A673 (cell line): ENCODE results near the gene LRRC8B. TPM values are rescaled to one million over a fixed set of nuclear protein-coding genes. Genes with fewer than 3 reads are reported as not detected.

Source experiments
- BruUV-seq: library from RNA; stranded (reverse); fragments of 400-500 nt; replicated peaks from 2 replicates; lab custom pipeline; 2021; lab: Mats Ljungman, UMichigan
- CTCF ChIA-PET: fragments of 300-600 bp; sonication (Branson Sonifier 250); formaldehyde crosslinking; loops from one replicate; lab custom pipeline; 2022; ENCODE audit warnings: antibody characterized with exemption; lab: Charles Lee
- POLR2A ChIA-PET: fragments of 300-600 bp; sonication (Branson Sonifier 250); formaldehyde crosslinking; loops from one replicate; lab custom pipeline; 2022; ENCODE audit warnings: antibody characterized with exemption; ENCODE audit not compliant: low non-redundant PET; lab: Charles Lee
- DNase-seq: peaks from one replicate; pipeline ENCODE4 v3.0.0-alpha.2; 2015; ENCODE audit warnings: low spot score
- H3K27ac ChIP-seq: fragments of 200-600 bp; sonication (generic); 2 replicates; pipeline ENCODE4 v1.5.1; 2016; ENCODE audit warnings: mixed run types, low read depth, mild to moderate bottlenecking, mixed read lengths, antibody characterized with exemption, low read length; ENCODE audit not compliant: poor library complexity, severe bottlenecking
- H3K27me3 ChIP-seq: fragments of 200-600 bp; sonication (generic); replicated peaks from 2 replicates; pipeline ENCODE4 v1.6.1; 2017; ENCODE audit warnings: mixed run types, low read depth, mild to moderate bottlenecking, mixed read lengths, antibody characterized with exemption, low read length; ENCODE audit not compliant: insufficient read depth, poor library complexity
- H3K36me3 ChIP-seq: fragments of 200-600 bp; sonication (generic); 2 replicates; pipeline ENCODE4 v1.6.1; 2016; ENCODE audit warnings: mixed run types, mild to moderate bottlenecking, mixed read lengths, antibody characterized with exemption, low read length; ENCODE audit not compliant: insufficient read depth, poor library complexity, severe bottlenecking
- H3K4me1 ChIP-seq: fragments of 200-600 bp; sonication (generic); 2 replicates; pipeline ENCODE4 v1.6.1; 2017; ENCODE audit warnings: mixed run types, mild to moderate bottlenecking, mixed read lengths, antibody characterized with exemption, low read length; ENCODE audit not compliant: insufficient read depth, poor library complexity, severe bottlenecking
- H3K4me3 ChIP-seq: fragments of 200-600 bp; sonication (generic); 2 replicates; pipeline ENCODE4 v1.5.1; 2016; ENCODE audit warnings: low read depth, mixed run types, mild to moderate bottlenecking, mixed read lengths, low read length; ENCODE audit not compliant: poor library complexity, severe bottlenecking
- H3K9me3 ChIP-seq: fragments of 200-600 bp; sonication (generic); 2 replicates; pipeline ENCODE4 v1.6.1; 2016; ENCODE audit warnings: mixed run types, low read depth, mild to moderate bottlenecking, mixed read lengths, antibody characterized with exemption, low read length; ENCODE audit not compliant: poor library complexity, severe bottlenecking
- EZH2 ChIP-seq: fragments of 200-600 bp; sonication (generic); IDR thresholded peaks from 2 replicates; pipeline ENCODE4 v1.6.1; 2017; ENCODE audit warnings: borderline replicate concordance, low read depth, mild to moderate bottlenecking, mixed read lengths, antibody characterized with exemption, low read length; ENCODE audit not compliant: poor library complexity, severe bottlenecking
- intact Hi-C: fragments of 100-400 bp; cut with micrococcal nuclease; formaldehyde crosslinking; loops from one replicate; pipeline ENCODE4 v1.10.0; 2022; ENCODE audit not compliant: unreplicated experiment
- total RNA-seq: library from RNA; stranded (reverse); gene quantifications from 2 replicates; pipeline ENCODE4 v1.2.3, GENCODE V29; 2021
- TF ChIP-seq, protein P1 (sequence below): fragments of 300-800, 200-600 bp; sonication (generic); conservative IDR thresholded peaks from 2 replicates; pipeline ENCODE4 v1.5.1; 2017; ENCODE audit warnings: low read depth, mild to moderate bottlenecking, antibody characterized with exemption, low read length, moderate library complexity, mixed read lengths

LRRC8B gene
- total RNA-seq, 1 experiment from 2014 or later: 18.9 TPM

DNA sequence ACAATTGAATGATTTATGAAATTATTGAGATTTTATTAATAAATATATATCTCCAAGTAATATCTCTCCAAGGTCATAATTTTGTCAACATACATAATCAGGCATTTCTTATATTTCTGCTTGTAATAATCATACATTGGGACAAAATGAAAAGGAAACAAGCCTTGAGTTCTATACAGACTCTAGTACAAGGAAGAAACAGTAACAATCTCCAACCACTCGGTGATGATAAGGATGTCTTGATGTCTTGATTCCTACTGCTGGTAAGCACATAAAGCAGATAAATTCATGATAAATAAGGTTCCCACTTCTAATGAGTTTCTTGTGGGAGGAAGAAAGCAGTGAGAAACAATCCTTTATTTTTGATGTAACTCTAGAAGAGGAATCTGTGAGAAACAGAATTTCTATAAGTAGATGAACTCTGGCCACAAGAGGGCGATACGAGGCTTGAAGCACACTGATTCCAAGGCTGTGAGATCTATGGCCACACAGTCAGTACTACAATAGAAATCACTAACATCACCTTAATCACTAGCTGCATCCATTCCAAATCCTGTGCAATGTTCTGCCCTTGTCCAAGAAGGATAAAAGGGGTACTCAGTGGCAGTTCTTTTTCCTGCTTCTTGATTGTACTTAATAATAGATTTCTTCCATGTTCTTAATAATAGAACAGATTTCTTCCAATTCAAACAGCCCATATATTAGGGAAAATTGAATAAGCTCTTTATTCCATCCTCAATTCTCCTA is 41.4 kb upstream of the LRRC8B start:
- Histone ChIP-seq H3K27me3 (no peaks in the 10 kb centered on the region), H3K4me3 (no peak overlapping the region), H3K9me3 (no peaks in the 10 kb centered on the region), H3K4me1 (no peaks in the 10 kb centered on the region), H3K27ac (no peak overlapping the region), H3K36me3 (no peaks in the 10 kb centered on the region)
- intact Hi-C loops: loop anchor here (1.0 kb wide), 2 partner anchors 116 to 280 kb away; no protein-coding TSS in a partner anchor
- POLR2A ChIA-PET: no interaction called here
- peak; percentile 80 for DNase-seq
- CTCF ChIA-PET: interaction anchor here (0.6 to 1.2 kb wide), 4 partner anchors 116 to 1305 kb away, joined by 3 to 8 read pairs (median 8); no protein-coding TSS in a partner anchor
- TF ChIP-seq, protein P1, sequence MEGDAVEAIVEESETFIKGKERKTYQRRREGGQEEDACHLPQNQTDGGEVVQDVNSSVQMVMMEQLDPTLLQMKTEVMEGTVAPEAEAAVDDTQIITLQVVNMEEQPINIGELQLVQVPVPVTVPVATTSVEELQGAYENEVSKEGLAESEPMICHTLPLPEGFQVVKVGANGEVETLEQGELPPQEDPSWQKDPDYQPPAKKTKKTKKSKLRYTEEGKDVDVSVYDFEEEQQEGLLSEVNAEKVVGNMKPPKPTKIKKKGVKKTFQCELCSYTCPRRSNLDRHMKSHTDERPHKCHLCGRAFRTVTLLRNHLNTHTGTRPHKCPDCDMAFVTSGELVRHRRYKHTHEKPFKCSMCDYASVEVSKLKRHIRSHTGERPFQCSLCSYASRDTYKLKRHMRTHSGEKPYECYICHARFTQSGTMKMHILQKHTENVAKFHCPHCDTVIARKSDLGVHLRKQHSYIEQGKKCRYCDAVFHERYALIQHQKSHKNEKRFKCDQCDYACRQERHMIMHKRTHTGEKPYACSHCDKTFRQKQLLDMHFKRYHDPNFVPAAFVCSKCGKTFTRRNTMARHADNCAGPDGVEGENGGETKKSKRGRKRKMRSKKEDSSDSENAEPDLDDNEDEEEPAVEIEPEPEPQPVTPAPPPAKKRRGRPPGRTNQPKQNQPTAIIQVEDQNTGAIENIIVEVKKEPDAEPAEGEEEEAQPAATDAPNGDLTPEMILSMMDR: peak; percentile 81
- TF ChIP-seq EZH2: no peak
- no TSS peak for BruUV-seq

DNA sequence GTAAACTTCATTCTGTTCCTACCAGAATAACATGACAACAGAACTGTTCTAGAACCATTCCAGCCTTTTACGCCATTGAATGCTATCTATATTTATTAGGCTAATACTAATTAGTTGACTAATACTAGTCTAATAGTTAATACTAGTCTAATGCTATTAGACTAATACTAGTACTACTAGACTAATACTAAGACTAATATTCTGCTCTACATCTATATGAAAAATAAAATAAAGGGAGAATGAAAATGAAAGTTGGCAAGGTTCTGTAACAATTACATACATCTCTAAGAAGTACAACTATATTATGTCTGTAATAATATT is 40.9 kb upstream of the LRRC8B start:
- ChIA-PET CTCF (interaction anchor here (0.6 to 1.0 kb wide), 3 partner anchors 115 to 1305 kb away, joined by 3 to 8 read pairs (median 7); no protein-coding TSS in a partner anchor), POLR2A (no interaction called here)
- Histone ChIP-seq H3K4me1 (no peaks in the 10 kb centered on the region), H3K27me3 (no peaks in the 10 kb centered on the region), H3K9me3 (no peaks in the 10 kb centered on the region), H3K36me3 (no peaks in the 10 kb centered on the region), H3K4me3 (no peak overlapping the region), H3K27ac (no peak overlapping the region)
- intact Hi-C loops: loop anchor here (1.0 kb wide), 2 partner anchors 116 to 280 kb away; no protein-coding TSS in a partner anchor
- TF ChIP-seq, protein P1: no peak
- TF ChIP-seq EZH2: no peak
- no peak for DNase-seq
- BruUV-seq: no TSS peak

DNA sequence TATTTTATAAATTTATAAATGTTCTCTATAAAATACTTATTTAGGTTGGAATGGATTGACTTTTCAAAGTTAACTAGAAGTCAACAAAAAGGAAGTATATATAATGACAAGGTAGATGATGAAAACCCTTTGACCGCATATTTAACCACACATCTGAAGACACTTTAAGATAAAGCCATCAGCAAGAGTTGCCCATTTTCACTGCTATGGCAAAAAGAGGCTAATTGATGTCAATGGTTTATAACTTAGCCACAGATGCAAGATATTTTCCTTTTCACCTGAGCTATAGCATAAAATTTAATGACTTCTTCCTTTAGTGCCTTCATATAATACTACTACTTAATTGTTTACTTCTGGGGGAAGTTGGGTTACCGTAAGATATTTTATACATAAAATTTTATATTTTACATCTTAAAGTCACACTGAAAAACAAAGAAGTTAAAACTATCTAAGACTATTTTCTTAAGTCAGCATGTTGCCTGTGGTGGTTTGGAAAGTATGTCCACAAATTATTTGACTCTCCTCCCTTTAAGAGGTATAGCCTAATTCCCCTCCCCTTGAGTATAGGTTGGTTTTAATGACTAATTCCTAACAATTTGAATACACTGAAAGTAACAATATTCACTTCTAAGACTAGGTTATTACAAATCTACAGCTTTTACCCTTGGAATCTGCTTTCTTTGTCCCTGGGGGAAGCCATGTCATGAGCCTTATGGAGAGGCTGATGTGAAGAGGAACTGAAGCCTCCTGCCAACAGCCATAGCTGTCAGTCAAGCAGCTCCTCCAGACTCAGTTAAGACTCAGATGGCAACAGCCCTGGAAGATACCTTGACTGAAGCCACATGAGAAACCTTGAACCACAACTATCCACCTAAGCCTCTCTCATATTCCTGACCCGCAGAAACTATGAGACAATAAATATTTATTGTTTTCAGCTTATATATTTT is 40.3 kb upstream of the LRRC8B start:
- ChIA-PET CTCF (interaction anchor here (0.8 to 1.0 kb wide), 2 partner anchors 115 to 278 kb away, joined by 7 to 8 read pairs; no protein-coding TSS in a partner anchor), POLR2A (no interaction called here)
- BruUV-seq: no TSS peak
- Histone ChIP-seq H3K9me3 (no peaks in the 10 kb centered on the region), H3K36me3 (no peaks in the 10 kb centered on the region), H3K4me3 (no peak overlapping the region), H3K27me3 (no peaks in the 10 kb centered on the region), H3K27ac (no peak overlapping the region), H3K4me1 (no peaks in the 10 kb centered on the region)
- TF ChIP-seq EZH2: no peak
- intact Hi-C loops: no loop called here
- DNase-seq: no peak
